ENCODE results near the gene RHBDL2.

DNA sequence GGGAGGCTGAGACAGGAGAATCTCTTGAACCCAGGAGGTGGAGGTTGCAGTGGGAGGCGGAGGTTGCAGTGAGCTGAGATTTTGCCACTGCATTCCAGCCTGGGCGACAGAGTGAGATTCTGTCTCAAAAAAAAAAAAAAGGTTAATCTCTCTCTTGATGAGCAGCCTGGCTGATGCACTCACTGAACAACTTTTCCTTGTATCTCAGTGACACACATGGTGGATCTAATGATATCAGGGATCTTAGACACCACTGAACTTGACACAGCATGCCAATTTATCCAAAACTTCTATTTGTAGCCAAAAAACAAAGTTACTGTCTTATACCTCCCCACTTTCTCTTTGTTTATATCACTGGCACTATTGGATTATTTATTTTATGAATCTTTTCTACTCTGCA lies 16.2 kb downstream of the RHBDL2 start:
- TF ChIP-seq, protein P1, sequence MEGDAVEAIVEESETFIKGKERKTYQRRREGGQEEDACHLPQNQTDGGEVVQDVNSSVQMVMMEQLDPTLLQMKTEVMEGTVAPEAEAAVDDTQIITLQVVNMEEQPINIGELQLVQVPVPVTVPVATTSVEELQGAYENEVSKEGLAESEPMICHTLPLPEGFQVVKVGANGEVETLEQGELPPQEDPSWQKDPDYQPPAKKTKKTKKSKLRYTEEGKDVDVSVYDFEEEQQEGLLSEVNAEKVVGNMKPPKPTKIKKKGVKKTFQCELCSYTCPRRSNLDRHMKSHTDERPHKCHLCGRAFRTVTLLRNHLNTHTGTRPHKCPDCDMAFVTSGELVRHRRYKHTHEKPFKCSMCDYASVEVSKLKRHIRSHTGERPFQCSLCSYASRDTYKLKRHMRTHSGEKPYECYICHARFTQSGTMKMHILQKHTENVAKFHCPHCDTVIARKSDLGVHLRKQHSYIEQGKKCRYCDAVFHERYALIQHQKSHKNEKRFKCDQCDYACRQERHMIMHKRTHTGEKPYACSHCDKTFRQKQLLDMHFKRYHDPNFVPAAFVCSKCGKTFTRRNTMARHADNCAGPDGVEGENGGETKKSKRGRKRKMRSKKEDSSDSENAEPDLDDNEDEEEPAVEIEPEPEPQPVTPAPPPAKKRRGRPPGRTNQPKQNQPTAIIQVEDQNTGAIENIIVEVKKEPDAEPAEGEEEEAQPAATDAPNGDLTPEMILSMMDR (IDR thresholded peaks at IDR 0.05; ENCODE audit: low read depth, low read length, poor library complexity, severe bottlenecking), result no peak
- TF ChIP-seq EZH2phosphoT487 (IDR thresholded peaks at IDR 0.05; ENCODE audit: borderline replicate concordance, low read length), result no peak

Data from DOHH2 (cell line).